SIG-M5 treated with dmso at 0.1 percent for 504 hours (cell line): ENCODE results near the gene FAM3A.
A peak's percentile ranks its signal among the peaks of the same experiment; 100 is the strongest.
"Not testable (repeated sequence)": the region's sequence is repeated elsewhere in the genome, so short reads cannot be mapped to it uniquely, and the experiment has no call there.

ENCODE experiments used
- DNase-seq: peaks from one replicate; lab custom pipeline; 2025; ENCODE audit not compliant: unreplicated experiment; lab: John Stamatoyannopoulos, UW

FAM3A gene

GRCh38 chrX:154515966-154516655, at the start of gene FAM3A:
FAM3A (minus strand) TSS chrX:154516232; CDS start chrX:154515772, 460 bp downstream.
- peak; percentile 83 for DNase-seq

GRCh38 chrX:154562295-154562694, 46.3 kb upstream of the FAM3A start:
- DNase-seq, result not testable (repeated sequence)

GRCh38 chrX:154560326-154560725, 44.3 kb upstream of the FAM3A start:
- DNase-seq, result not testable (repeated sequence)

GRCh38 chrX:154558896-154559295, 42.9 kb upstream of the FAM3A start:
- not testable (repeated sequence) for DNase-seq

- DNase-seq, result not testable (repeated sequence)
Measured at GRCh38 chrX:154558060-154558690, 42.1 kb upstream of the FAM3A start.

- DNase-seq, result not testable (repeated sequence)
Measured at GRCh38 chrX:154552112-154552806, 36.2 kb upstream of the FAM3A start.

GRCh38 chrX:154549766-154550165, 33.7 kb upstream of the FAM3A start:
- no peak for DNase-seq

GRCh38 chrX:154548028-154548316, 31.9 kb upstream of the FAM3A start:
- DNase-seq, result no peak

- DNase-seq, result peak; percentile 89
Measured at GRCh38 chrX:154547245-154548027, 31.4 kb upstream of the FAM3A start, which contains the start of gene IKBKG. IKBKG (plus strand) TSS chrX:154547620; CDS start chrX:154552003, 4,383 bp downstream.

- DNase-seq, result peak; percentile 34
Measured at GRCh38 chrX:154546354-154547244, 30.6 kb upstream of the FAM3A start, which contains the start of gene G6PD. G6PD (minus strand) TSS chrX:154546846; CDS start chrX:154546155, 691 bp downstream.

GRCh38 chrX:154545673-154546274, 29.7 kb upstream of the FAM3A start:
- no peak for DNase-seq

- peak; percentile 89 for DNase-seq
Measured at GRCh38 chrX:154542723-154543424, 26.8 kb upstream of the FAM3A start.

- DNase-seq, result peak; percentile 81
Measured at GRCh38 chrX:154541896-154542722, 26.1 kb upstream of the FAM3A start.

- DNase-seq, result no peak
Measured at GRCh38 chrX:154541589-154541895, 25.5 kb upstream of the FAM3A start.

- peak; percentile 57 for DNase-seq
Measured at GRCh38 chrX:154540897-154541535, 25.0 kb upstream of the FAM3A start.

- DNase-seq, result not testable (repeated sequence)
Measured at GRCh38 chrX:154540365-154540764, 24.3 kb upstream of the FAM3A start.

GRCh38 chrX:154539077-154539476, 23.0 kb upstream of the FAM3A start:
- no peak for DNase-seq

GRCh38 chrX:154535892-154536291, 19.9 kb upstream of the FAM3A start:
- DNase-seq, result no peak
